A375 (cell line): ENCODE measurements around the gene ARL6IP4. TPM values are rescaled to one million over a fixed set of nuclear protein-coding genes. Genes with fewer than 3 reads are reported as not detected.

Experiments
- small RNA-seq: library from RNA; depleted of rRNA; stranded (forward); fragments of <200 nt; gene quantifications from one replicate; pipeline ENCODE3, GENCODE V24; 2014
- total RNA-seq: library from RNA; depleted of rRNA; stranded (reverse); fragments of >200 nt; shearing (Covaris generic); gene quantifications from 2 replicates; pipeline ENCODE4 v1.2.3, GENCODE V29; 2014; rRNA removed

Gene ARL6IP4
- 340 and 361 TPM in 2 replicates for total RNA-seq

DNA sequence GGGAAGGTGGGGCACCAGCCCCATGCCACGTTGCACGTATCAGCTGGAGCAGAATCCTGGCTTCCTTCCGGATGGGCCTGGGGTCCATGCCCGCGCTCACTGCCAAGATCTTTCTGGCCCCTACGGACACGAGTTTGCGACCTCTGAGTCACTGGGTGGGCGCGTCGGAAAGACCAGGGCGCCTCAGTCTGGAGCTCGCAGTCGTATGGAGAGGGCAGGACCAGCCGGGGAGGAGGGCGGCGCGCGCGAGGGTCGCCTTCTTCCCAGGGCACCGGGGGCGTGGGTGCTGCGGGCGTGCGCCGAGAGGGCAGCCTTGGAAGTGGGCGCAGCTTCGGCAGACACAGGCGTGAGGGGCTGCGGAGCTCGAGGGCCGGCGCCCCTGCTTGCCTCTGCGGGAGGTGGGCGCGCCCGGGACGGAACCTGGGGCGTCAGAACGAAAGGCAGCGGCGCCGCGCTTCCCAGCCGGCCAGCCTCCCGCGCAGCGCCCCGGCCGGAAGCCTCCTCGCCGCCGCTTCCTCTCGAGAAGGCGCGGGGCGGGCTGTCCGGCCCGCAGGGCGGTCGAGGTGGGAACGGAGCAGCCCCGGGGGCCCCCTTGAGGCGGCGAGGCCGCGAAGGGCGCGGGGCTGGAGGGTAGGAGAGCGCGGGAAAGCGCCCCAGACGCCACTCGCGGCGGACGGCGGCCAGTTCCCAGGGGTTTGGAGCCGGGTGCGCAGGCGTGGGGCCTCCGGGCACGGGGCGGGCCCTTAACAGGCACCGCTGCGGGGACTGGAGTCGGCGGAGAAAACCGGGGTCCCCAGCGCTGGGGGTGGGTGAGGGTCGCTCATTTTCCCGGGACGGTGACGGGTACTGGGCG, at the start of gene ARL6IP4:
TSS of gene ARL6IP4 (plus strand) at position 499 of the 853 bp plus-strand sequence. CDS start 459 bp downstream, outside the sequence.

DNA sequence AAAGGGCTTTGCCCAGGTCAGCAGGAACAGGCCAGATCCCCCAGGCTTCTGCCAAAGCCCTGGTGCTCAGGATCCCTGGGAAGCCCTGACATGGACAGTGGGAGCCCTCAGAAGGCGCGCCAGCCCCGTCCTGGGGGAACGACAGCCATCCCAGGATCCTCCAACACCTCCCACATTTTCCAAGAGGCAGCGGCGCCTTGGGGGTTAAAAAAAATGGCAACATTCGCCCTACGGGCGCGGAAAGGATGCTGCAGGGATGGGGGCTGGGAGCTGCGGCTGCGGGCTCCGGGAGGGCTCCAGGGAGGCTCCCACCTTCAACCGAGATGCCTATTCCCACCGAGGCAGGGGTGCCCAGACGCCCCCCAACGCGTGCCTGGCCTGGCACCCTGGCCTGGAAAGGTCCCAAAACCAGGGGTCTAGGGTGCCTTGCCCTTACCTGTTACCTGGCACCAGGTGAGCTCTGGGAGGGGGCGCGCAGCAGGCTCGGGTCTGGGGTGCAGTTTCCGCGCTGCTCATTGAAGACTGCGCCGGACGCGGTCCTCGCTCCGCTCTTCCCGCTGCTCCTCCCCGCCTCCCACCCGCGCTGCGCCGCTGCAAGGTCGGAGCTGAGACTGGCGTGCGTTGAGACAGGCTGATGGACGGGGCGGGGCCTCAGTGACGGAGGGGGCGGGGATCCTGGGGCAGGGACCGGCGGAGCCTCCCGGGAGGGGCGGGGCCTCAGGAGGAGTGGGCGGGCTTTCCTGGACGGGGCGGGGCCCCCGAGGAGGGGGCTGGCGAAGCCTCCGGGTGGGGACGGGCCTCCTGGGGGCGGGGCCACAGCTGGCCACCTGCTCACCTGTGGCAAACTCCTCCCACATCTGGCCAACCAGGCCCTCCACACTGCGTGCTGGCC, 14.4 kb upstream of the ARL6IP4 start, which contains the start of gene ABCB9:
TSS of gene ABCB9 (minus strand) at position 613 of the 892 bp plus-strand sequence. CDS start 6,228 bp downstream, outside the sequence.

GRCh38 chr12:122974892-122975789, 5.3 kb upstream of the ARL6IP4 start, which contains the start of gene OGFOD2:
Gene OGFOD2, plus strand, starts transcription at chr12:122975244. Its CDS starts 8 bp downstream, at chr12:122975252.

Small RNA genes lying within 50 kb of the gene (small RNA-seq; reads per million reads assigned to genes)
- gene ARL6IP4 = not detected
- not detected for gene MIR4304

Other genes starting within 250 kb of the ARL6IP4 start
- gene HCAR1, start 249.8 kb upstream of the ARL6IP4 start, total RNA-seq = 0.11 TPM in 1 of 2 replicates, not detected in the other
- 48.0 and 51.6 TPM in 2 replicates for gene DENR, start 227.9 kb upstream of the ARL6IP4 start, total RNA-seq
- 0.05 and 0.34 TPM in 2 replicates for gene CCDC62, start 206.1 kb upstream of the ARL6IP4 start, total RNA-seq
- gene HIP1R, start 145.2 kb upstream of the ARL6IP4 start, total RNA-seq = 33.1 and 45.6 TPM in 2 replicates
- 73.6 and 74.5 TPM in 2 replicates for gene VPS37B, start 84.6 kb upstream of the ARL6IP4 start, total RNA-seq
- 39.8 and 40.5 TPM in 2 replicates for gene ABCB9, start 14.2 kb upstream of the ARL6IP4 start, total RNA-seq
- gene OGFOD2, start 5.4 kb upstream of the ARL6IP4 start, total RNA-seq = 37.7 and 38.1 TPM in 2 replicates
- gene PITPNM2, start 170.4 kb downstream of the ARL6IP4 start, total RNA-seq = 5.8 and 6.4 TPM in 2 replicates